IMR-90 (cell line): ENCODE measurements around the gene RTKN. TPM values are rescaled to one million over a fixed set of nuclear protein-coding genes. Genes with fewer than 3 reads are reported as not detected.

Source experiments
- ATAC-seq: fragments of 200-7000 bp; cut with Tn5 transposase; 2 replicates; pipeline ENCODE4 v1.9.1; 2020; ENCODE audit warnings: low read depth, mild to moderate bottlenecking, moderate library complexity
- BruUV-seq: library from RNA; stranded (reverse); fragments of 400-500 nt; replicated peaks from 2 replicates; lab custom pipeline; 2021; lab: Mats Ljungman, UMichigan
- CTCF ChIA-PET: fragments of 300-600 bp; formaldehyde crosslinking; extraction: SDS; loops from one replicate; lab custom pipeline; 2021; ENCODE audit warnings: antibody characterized with exemption; lab: Yijun Ruan, JAX
- POLR2A ChIA-PET: fragments of 300-600 bp; sonication (Branson Sonifier 250); formaldehyde crosslinking; loops from one replicate; lab custom pipeline; 2022; ENCODE audit warnings: antibody characterized with exemption; ENCODE audit not compliant: unreplicated experiment; lab: Charles Lee
- DNase-seq: peaks from one replicate; pipeline ENCODE4 v3.0.0; 2013
- H2AFZ ChIP-seq: replicated peaks from 2 replicates; pipeline ENCODE3; 2013; ENCODE audit warnings: low read length, mild to moderate bottlenecking; ENCODE audit not compliant: poor library complexity
- H2AK5ac ChIP-seq: 2 replicates; pipeline ENCODE4 v1.6.1; 2013; ENCODE audit warnings: low read depth, low read length, inconsistent platforms
- H2AK9ac ChIP-seq: replicated peaks from 2 replicates; pipeline ENCODE3; 2013; ENCODE audit warnings: mild to moderate bottlenecking, low read depth, low read length, moderate library complexity; ENCODE audit not compliant: poor library complexity
- H2BK120ac ChIP-seq: 2 replicates; pipeline ENCODE4 v1.6.1; 2013; ENCODE audit warnings: low read depth, low read length, inconsistent platforms
- H2BK15ac ChIP-seq: 3 replicates; pipeline ENCODE4 v1.6.1; 2013; ENCODE audit warnings: low read depth, low read length, inconsistent platforms
- H2BK20ac ChIP-seq: 2 replicates; pipeline ENCODE4 v1.6.1; 2013; ENCODE audit warnings: low read depth, mild to moderate bottlenecking, inconsistent platforms, low read length, moderate library complexity
- H2BK5ac ChIP-seq: 2 replicates; pipeline ENCODE4 v1.6.1; 2013; ENCODE audit warnings: mild to moderate bottlenecking, low read depth, low read length, inconsistent platforms; ENCODE audit not compliant: poor library complexity, severe bottlenecking
- H3K14ac ChIP-seq: replicated peaks from 2 replicates; pipeline ENCODE4 v1.6.1; 2013; ENCODE audit warnings: low read depth, low read length, inconsistent platforms
- H3K18ac ChIP-seq: 2 replicates; pipeline ENCODE4 v1.6.1; 2013; ENCODE audit warnings: low read depth, low read length, control low read depth
- H3K23ac ChIP-seq: 2 replicates; pipeline ENCODE4 v1.6.1; 2013; ENCODE audit warnings: low read depth, low read length, inconsistent platforms
- H3K27ac ChIP-seq: 2 replicates; pipeline ENCODE4 v1.5.1; 2013; ENCODE audit warnings: mild to moderate bottlenecking, control low read depth, low read length; ENCODE audit not compliant: insufficient read depth
- H3K27me3 ChIP-seq: 2 replicates; pipeline ENCODE4 v1.6.1; 2013; ENCODE audit warnings: low read length; ENCODE audit not compliant: control insufficient read depth, insufficient read depth
- H3K36me3 ChIP-seq: 2 replicates; pipeline ENCODE4 v1.6.1; 2013; ENCODE audit warnings: low read length, mixed read lengths; ENCODE audit not compliant: control insufficient read depth, insufficient read depth
- H3K4ac ChIP-seq: 2 replicates; pipeline ENCODE4 v1.6.1; 2013; ENCODE audit warnings: low read depth, low read length, inconsistent platforms
- H3K4me1 ChIP-seq: 2 replicates; pipeline ENCODE4 v1.6.1; 2013; ENCODE audit warnings: low read length, mixed read lengths; ENCODE audit not compliant: control insufficient read depth, insufficient read depth
- H3K4me2 ChIP-seq: 2 replicates; pipeline ENCODE4 v1.6.1; 2013; ENCODE audit warnings: low read depth, mild to moderate bottlenecking, control low read depth, low read length, moderate library complexity
- H3K4me3 ChIP-seq: 2 replicates; pipeline ENCODE4 v1.5.1; 2013; ENCODE audit warnings: low read depth, mild to moderate bottlenecking, control low read depth, low read length, moderate library complexity; ENCODE audit not compliant: insufficient read depth
- H3K56ac ChIP-seq: 2 replicates; pipeline ENCODE4 v1.6.1; 2013; ENCODE audit warnings: low read length, inconsistent platforms; ENCODE audit not compliant: insufficient read depth; ENCODE audit errors: extremely low read depth
- H3K79me1 ChIP-seq, 2 experiments: 2 replicates each; pipeline ENCODE4 v1.6.1; 2013; ENCODE audit warnings: low read length in 2 of 2, inconsistent platforms in 1 of 2, low read depth in 1 of 2
- H3K9ac ChIP-seq: 2 replicates; pipeline ENCODE4 v1.6.1; 2013; ENCODE audit warnings: low read depth, low read length, control low read depth
- H3K9me1 ChIP-seq: 2 replicates; pipeline ENCODE4 v1.6.1; 2013; ENCODE audit warnings: low read length, inconsistent platforms; ENCODE audit not compliant: insufficient read depth
- H3K9me3 ChIP-seq: 2 replicates; pipeline ENCODE4 v1.6.1; 2013; ENCODE audit warnings: low read length; ENCODE audit not compliant: control insufficient read depth, insufficient read depth
- H4K20me1 ChIP-seq: 2 replicates; pipeline ENCODE4 v1.6.1; 2013; ENCODE audit warnings: low read length, inconsistent platforms; ENCODE audit not compliant: insufficient read depth
- H4K5ac ChIP-seq: 2 replicates; pipeline ENCODE4 v1.6.1; 2013; ENCODE audit warnings: mild to moderate bottlenecking, low read depth, low read length, control low read depth
- H4K8ac ChIP-seq, 2 experiments: 2 replicates each; pipeline ENCODE4 v1.6.1; 2013; ENCODE audit warnings: low read depth in 2 of 2, low read length in 2 of 2, control low read depth in 1 of 2, inconsistent platforms in 1 of 2
- H4K91ac ChIP-seq: 2 replicates; pipeline ENCODE4 v1.6.1; 2013; ENCODE audit warnings: low read depth, low read length, inconsistent platforms; ENCODE audit not compliant: insufficient read depth
- BHLHE40 ChIP-seq: fragments of 150-350 bp; IDR thresholded peaks from 2 replicates; pipeline ENCODE4 v1.6.1; 2016; ENCODE audit warnings: mild to moderate bottlenecking, low read depth, low read length
- CEBPB ChIP-seq: IDR thresholded peaks from 2 replicates; pipeline ENCODE4 v1.6.1; 2012; ENCODE audit warnings: low read depth, low read length, improper control_type of control experiment
- CHD1 ChIP-seq: IDR thresholded peaks from 2 replicates; pipeline ENCODE4 v1.6.1; 2012; ENCODE audit warnings: low read depth, low read length, improper control_type of control experiment
- ELK1 ChIP-seq: fragments of 150-350 bp; IDR thresholded peaks from 2 replicates; pipeline ENCODE4 v1.6.1; 2016; ENCODE audit warnings: low read depth, mild to moderate bottlenecking, low read length, moderate library complexity, borderline replicate concordance
- FOS ChIP-seq: fragments of 150-350 bp; IDR thresholded peaks from 2 replicates; pipeline ENCODE4 v1.6.1; 2016; ENCODE audit warnings: low read depth, low read length
- MAFK ChIP-seq: IDR thresholded peaks from 2 replicates; pipeline ENCODE4 v1.6.1; 2012; ENCODE audit warnings: low read depth, low read length, improper control_type of control experiment
- MAZ ChIP-seq: IDR thresholded peaks from 2 replicates; pipeline ENCODE4 v1.6.1; 2012; ENCODE audit warnings: low read depth, mild to moderate bottlenecking, low read length, improper control_type of control experiment, moderate library complexity, borderline replicate concordance
- MXI1 ChIP-seq: IDR thresholded peaks from 2 replicates; pipeline ENCODE4 v1.6.1; 2012; ENCODE audit warnings: low read depth, mild to moderate bottlenecking, low read length, moderate library complexity, borderline replicate concordance
- NFE2L2 ChIP-seq: fragments of 150-350 bp; IDR thresholded peaks from 2 replicates; pipeline ENCODE4 v1.6.1; 2016; ENCODE audit warnings: low read depth, mild to moderate bottlenecking, low read length
- POLR2A ChIP-seq: IDR thresholded peaks from 2 replicates; pipeline ENCODE4 v1.6.1; 2012; ENCODE audit warnings: mild to moderate bottlenecking, low read depth, low read length
- RAD21 ChIP-seq: IDR thresholded peaks from 2 replicates; pipeline ENCODE4 v1.6.1; 2012; ENCODE audit warnings: low read length, improper control_type of control experiment
- RCOR1 ChIP-seq: IDR thresholded peaks from 2 replicates; pipeline ENCODE4 v1.6.1; 2012; ENCODE audit warnings: mild to moderate bottlenecking, low read length, improper control_type of control experiment; ENCODE audit not compliant: insufficient replicate concordance
- RFX5 ChIP-seq: IDR thresholded peaks from 2 replicates; pipeline ENCODE4 v1.8.0; 2012; ENCODE audit warnings: low read depth, mild to moderate bottlenecking, low read length, moderate library complexity
- SMC3 ChIP-seq: fragments of 150-350 bp; IDR thresholded peaks from 2 replicates; pipeline ENCODE4 v1.6.1; 2016; ENCODE audit warnings: low read depth, mild to moderate bottlenecking, antibody characterized with exemption, low read length, moderate library complexity
- USF2 ChIP-seq: fragments of 150-350 bp; IDR thresholded peaks from 2 replicates; pipeline ENCODE4 v1.6.1; 2017; ENCODE audit warnings: mild to moderate bottlenecking, antibody characterized with exemption, low read length, low read depth
- WGBS, 2 experiments: methylation state at CpG; one replicate each; pipeline versions ENCODE4 v1.1.5 to v1.1.7; 2013; ENCODE audit warnings: missing lambda C conversion rate in 2 of 2; ENCODE audit not compliant: insufficient read length in 1 of 2; ENCODE audit errors: extremely low coverage in 2 of 2; 5-methylcytosine and 5-hydroxymethylcytosine counted together
- dilution Hi-C: fragments of 300-500 bp; cut with HindIII; formaldehyde crosslinking; loops from one replicate; pipeline ENCODE4 v1.14.3; 2018; ENCODE audit warnings: low sequenced_read_pairs; ENCODE audit not compliant: unreplicated experiment
- in situ Hi-C: fragments of 300-500 bp; cut with MboI; formaldehyde crosslinking; loops from 3 replicates; pipeline ENCODE4 v1.14.3; 2019; ENCODE audit warnings: low sequenced_read_pairs, inconsistent platforms, mixed read lengths
- intact Hi-C: fragments of 100-400 bp; cut with micrococcal nuclease; formaldehyde crosslinking; loops from 2 replicates; pipeline ENCODE4 v1.10.0; 2022
- polyA plus RNA-seq, 3 experiments: library from polyadenylated mRNA; depleted of rRNA; stranded (reverse); fragments of >200 nt; gene quantifications; 2 replicates each; pipeline ENCODE4 v1.2.3, GENCODE V29; 2012; ENCODE audit warnings: low replicate concordance in 1 of 3
- total RNA-seq: library from RNA; depleted of rRNA; stranded (reverse); fragments of >200 nt; gene quantifications from 2 replicates; pipeline ENCODE4 v1.2.3, GENCODE V29; 2012

Gene RTKN
- total and polyA plus RNA-seq, 2 of the 4 experiments (the other 2 are of a cell fraction), result 11.1 to 19.7 TPM

DNA sequence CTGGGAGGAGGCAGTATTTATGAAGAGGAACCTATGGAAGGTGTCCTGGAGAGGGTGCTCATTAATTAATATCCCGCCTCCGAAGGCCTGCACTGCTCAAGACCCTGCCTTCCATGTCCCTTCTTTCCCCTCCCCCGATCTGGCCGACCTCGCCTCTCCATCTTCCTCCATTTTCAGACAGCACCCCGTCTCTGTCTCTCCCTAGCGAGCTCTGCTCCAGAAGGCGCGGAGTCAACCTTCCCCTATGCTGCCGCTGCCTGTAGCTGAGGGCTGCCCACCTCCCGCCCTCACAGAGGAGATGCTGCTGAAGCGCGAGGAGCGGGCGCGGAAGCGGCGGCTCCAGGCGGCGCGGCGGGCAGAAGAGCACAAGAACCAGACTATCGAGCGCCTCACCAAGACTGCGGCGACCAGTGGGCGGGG is 15.4 kb upstream of the RTKN start:
- no CpG with 5 or more reads among the region's 27 CpGs for WGBS, 2 experiments
- intact Hi-C loops, result no loop called here
- Histone ChIP-seq H2AK9ac (peak overlapping the region; percentile 75), H4K5ac (peak overlapping the region; percentile 64), H3K4ac (peak overlapping the region; percentile 58), H2AK5ac (0 out of 2 replicates have a peak overlapping the region, but pooled peaks have one; percentile 6), H3K9me1 (0 out of 2 replicates have a peak, but pooled peaks cover 3% of the 10 kb centered on the region), H3K27me3 (no peaks in the 10 kb centered on the region), H2AFZ (peak overlapping the region; percentile 89), H4K91ac (peak overlapping the region; percentile 39; the same call in 1 of the 2 replicates), H3K4me1 (peaks cover 10% of the 10 kb centered on the region), H3K9me3 (no peaks in the 10 kb centered on the region), H3K23ac (peak overlapping the region; percentile 53), H3K4me3 (peak overlapping the region; percentile 52), H3K36me3 (peaks cover 11% of the 10 kb centered on the region), H2BK15ac (no peak overlapping the region), H3K56ac (no peak overlapping the region), H2BK20ac (no peak overlapping the region), H3K4me2 (peak overlapping the region; percentile 92), H3K18ac (no peak overlapping the region), H4K8ac (peak overlapping the region; percentile 2 to 69; a peak in 2 of 4 replicates), H3K9ac (peak overlapping the region; percentile 64), H4K20me1 (no peaks in the 10 kb centered on the region), H3K27ac (peak overlapping the region; percentile 69), H2BK5ac (peak overlapping the region; percentile 77), H3K14ac (0 out of 2 replicates have a peak overlapping the region, but pooled peaks have one; percentile 10), H3K79me1 (peaks cover 15 to 42% of the 10 kb centered on the region in 2 experiments), H2BK120ac (no peak overlapping the region)
- POLR2A ChIA-PET, result no interaction called here
- ATAC-seq, result peak; percentile 0; the same call in 1 of the 2 replicates
- TF ChIP-seq FOS (no peak), NFE2L2 (no peak), SMC3 (no peak), POLR2A (no peak), CHD1 (no peak), RCOR1 (no peak), USF2 (no peak), MAFK (no peak), MAZ (no peak), BHLHE40 (no peak), MXI1 (no peak), CEBPB (no peak), ELK1 (no peak), RAD21 (no peak), RFX5 (no peak)
- in situ Hi-C loops, result no loop called here
- BruUV-seq, result no TSS peak
- CTCF ChIA-PET, result interaction anchor here (0.5 kb wide), 1 partner anchor 912 kb away, joined by 3 read pairs; no protein-coding TSS in a partner anchor
- peak; percentile 31 for DNase-seq
- dilution Hi-C loops, result no loop called here
